Stimulated activated CD4-positive, alpha-beta T cell treated with anti-CD3 and anti-CD28 coated beads, TNF-alpha, amount 100 ng/mL, for 4 hours (primary cell): ENCODE results near the gene LRRC74A.
"Not testable (repeated sequence)": the region's sequence is repeated elsewhere in the genome, so short reads cannot be mapped to it uniquely, and the experiment has no call there.

Experiments
- DNase-seq, 3 experiments: peaks; one replicate each; pipeline ENCODE4 v3.0.0-alpha.2; 2020; ENCODE audit warnings: low read depth in 3 of 3

Gene LRRC74A

DNA sequence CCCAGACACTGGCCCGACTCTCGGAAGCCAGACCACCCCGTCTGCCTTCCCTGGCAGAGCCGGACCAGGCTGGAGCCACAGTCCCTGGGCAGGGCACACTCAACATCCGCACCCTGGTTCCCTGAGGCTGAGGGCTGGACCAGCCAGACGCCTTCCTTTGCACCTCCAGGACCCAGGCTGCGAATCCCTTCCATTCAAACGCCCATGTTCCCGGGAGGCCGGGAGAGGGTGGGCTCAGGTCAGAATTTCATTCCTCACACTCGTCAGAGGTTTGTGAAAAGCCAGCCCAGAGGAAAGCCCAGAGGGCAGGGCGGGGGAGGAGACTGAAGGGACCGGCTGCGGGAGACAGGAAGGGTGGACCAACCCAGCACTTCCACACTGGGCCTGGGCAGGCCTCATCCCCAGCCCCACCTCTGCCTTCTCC lies 58.7 kb downstream of the LRRC74A start:
- DNase-seq = no peak

DNA sequence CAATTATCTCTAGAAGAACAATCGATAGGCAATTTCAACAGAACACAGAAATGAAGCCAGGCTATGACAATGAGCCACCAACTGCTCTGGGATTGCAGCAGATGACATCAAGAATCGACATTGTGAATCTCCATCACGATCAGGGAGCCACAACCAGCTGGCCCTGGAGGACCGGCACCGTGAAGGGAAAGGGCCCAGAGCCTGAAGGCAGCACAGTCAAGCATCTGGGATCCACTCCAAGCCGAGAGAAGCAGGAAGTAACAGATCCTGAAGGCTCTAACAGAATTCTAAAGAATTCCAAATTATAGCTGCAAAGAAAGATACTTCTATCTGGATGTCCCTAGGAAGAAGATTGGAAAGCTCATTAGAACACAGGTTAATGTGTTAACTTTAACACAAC lies 61.0 kb downstream of the LRRC74A start:
- DNase-seq = no peak

DNA sequence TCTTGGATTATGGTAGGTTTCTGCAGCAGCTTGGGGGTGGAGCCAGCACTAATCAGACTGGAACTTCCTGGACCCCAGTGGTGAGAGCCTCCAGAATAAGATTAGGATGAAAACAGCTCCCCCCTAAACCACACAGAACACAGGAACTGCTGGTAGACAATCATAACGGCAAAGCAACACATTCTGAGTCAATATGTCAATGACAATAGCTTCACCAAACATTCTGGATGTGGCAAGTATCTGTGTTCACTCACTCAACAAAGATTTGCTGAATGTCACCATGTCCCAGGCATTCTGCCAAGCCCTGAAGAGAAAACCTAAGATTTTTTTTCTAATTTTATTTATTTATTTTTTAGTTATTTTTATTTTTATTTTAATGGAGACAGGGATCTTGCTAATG lies 65.2 kb downstream of the LRRC74A start:
- no peak for DNase-seq

DNA sequence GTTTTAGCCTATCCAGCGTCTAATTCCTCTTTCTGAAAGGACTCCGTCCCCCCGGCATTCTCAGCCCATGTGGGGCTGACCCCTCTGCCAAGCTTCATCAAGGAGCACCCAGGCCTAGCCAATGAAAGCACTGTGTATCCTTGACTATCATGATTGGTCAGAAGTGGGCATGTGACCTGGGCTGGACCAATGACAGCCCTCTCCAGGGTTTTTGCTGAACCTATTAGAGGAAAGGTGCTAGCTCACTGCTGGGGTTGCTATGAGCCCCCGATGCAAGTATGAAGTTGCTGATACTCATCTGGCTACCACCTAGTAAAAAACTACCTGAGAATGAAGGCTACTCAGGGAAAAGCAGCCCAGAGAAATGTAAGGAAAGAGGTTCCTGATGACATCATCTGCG lies 68.1 kb downstream of the LRRC74A start:
- no peak for DNase-seq

DNA sequence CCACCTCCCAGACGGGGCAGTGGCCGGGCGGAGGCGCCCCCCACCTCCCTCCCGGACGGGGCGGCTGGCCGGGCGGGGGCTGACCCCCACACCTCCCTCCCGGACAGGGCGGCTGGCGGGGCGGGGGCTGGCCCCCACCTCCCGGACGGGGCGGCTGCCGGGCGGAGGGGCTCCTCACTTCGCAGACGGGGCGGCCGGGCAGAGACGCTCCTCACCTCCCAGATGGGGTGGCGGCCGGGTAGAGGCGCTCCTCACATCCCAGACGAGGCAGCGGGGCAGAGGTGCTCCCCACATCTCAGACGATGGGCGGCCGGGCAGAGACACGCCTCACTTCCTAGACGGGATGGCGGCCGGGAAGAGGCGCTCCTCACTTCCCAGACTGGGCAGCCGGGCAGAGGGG lies 71.8 kb downstream of the LRRC74A start:
- DNase-seq = not testable (repeated sequence)

DNA sequence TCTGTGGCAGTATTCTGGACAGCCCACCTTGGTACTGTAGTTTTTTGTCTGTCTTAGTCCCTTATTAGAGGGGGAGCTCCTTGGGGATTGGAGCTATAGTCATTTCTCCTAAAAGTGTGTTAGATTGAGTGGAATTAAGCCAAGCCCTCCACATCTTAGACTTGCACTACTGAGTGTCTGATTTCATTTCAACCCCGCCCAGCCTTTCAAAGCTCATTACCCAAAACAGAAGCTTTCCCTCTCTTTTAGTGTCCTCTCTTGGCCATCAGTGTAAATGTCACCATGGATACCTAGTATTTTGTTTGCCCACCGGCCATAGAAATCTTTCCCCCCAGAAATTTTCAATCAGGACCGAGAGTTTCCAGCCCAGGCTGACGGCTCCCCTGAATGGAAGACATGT lies 74.5 kb downstream of the LRRC74A start:
- no peak for DNase-seq

DNA sequence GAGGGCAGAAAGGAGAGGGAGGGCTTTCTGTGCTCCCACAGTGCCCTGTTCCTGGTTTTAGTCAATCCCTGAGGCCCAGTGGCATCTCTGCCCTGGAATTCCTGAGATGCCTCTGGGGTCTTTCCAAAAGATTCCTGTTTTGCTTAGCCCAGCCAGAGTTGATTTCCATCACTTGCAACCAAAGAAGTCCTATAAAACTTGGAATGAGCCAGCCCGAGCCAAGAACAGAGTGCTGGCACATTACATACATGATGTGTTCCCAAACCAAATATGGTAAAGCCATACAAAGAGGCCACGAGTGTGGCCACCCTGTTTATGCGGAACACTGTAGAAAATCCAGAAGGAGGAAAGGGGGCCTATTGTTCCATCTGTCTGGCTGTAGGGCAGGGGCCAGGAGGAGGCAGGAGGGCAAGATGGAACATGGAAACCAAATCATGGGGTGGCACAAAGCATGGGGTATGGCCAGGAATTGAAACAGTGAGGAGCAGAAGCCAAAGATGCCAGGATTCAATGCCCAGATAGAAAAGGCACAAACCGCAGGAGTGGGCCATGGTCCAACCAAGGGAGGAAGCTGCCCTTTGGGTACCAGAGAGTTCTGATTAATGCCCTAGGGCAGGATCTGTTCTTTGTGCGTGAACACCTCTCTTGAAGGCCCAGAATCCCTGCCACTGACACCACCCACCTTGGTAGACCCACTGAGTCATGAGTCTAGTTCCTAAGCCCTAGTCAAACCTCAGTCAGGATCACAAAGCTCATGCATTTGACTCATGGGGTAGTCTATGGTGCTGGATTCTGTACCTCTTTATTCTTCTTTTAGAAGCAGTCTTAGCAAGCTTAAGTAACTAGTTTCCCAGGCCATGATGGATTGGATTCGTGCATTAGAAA lies 75.2 kb downstream of the LRRC74A start:
- no peak for DNase-seq

- no peak for DNase-seq
Observed at GRCh38 chr14:76902591-76902990, 76.4 kb downstream of the LRRC74A start.

GRCh38 chr14:76904100-76904739 lies 78.0 kb downstream of the LRRC74A start:
- DNase-seq = no peak

DNA sequence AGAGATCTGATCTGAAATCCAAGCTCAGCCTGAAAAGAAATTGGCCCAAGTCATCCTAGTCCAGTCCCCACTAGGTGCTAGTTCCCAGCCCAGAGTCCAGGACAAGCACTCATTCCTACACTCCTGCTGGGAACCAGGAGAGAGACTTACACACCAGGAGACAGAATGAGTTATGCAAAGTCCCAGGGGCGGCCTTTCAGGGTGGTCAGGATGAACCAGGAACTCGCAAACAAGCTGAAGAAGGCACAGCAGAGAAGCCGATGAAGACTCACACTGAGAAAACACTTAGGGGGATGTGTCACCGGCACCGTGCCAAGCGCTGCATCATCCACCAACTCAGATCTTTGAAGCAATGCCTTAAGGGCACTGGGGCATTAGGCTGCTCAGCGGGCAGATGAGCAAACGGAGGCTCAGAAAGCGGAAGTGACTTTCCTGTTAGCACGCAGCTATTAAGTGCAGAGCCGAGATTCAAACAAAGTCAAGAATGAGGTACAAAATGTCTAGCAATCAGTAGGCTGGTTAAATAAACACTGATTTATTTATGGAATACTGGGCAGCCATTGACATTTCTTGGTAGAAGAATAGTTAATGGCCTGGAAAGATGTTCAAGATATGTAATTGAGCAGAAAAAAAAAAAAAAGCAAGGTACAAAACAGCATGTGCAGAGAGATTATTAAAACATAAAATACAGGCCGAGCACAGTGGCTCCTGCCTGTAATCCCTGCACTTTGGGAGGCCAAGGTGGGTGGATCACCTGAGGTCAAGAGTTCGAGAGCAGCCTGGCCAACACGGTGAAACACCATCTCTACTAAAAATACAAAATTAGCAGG lies 78.7 kb downstream of the LRRC74A start:
- peak; percentile 54 to 72 (median 64) for DNase-seq

- DNase-seq = no peak
Observed at GRCh38 chr14:76908834-76909233, 82.6 kb downstream of the LRRC74A start.

DNA sequence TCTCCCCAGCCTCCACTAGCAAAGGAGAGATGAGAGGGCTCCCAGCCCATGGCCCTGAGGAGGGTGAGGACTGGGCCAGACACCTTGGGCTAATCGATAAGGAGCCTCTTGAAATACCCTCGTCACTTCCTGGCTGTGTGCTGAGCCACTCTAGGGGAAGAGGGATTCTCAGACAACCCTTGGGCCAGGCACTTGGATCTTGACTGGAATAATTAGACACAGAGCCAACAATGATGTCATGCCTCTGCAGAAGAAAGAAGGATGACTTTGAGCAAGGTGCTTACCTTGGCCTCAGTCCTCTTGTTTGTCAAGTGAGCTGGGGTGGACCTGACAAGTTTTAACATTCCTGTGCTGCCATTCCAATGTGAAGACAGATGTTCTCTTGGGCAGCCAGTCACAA lies 83.1 kb downstream of the LRRC74A start:
- DNase-seq = no peak

DNA sequence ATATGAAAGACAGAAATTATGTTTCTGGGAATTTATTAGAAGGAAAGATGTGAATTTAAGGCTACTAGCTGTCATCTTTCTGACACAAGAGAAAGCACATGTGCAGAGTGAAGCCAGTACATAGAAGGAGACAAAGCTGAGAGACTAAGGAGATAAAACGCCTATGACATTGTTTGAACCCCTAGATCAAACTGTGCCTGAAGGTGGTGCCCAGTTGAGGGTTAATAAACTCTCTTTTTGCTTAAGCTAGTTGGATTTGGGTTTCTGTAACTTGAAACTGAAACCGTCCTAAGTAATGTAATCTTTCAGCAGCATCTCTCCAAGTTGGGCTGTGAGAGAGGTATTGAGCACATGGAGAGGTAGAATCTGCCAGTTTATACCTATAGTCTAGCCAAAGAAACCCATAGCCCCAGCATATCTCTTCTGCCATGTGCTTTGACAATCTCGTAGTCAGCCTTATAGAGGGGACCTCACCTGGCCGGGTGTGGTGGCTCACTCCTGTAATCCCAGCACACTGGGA lies 84.2 kb downstream of the LRRC74A start:
- no peak for DNase-seq

GRCh38 chr14:76911473-76911872 lies 85.3 kb downstream of the LRRC74A start:
- DNase-seq = no peak

DNA sequence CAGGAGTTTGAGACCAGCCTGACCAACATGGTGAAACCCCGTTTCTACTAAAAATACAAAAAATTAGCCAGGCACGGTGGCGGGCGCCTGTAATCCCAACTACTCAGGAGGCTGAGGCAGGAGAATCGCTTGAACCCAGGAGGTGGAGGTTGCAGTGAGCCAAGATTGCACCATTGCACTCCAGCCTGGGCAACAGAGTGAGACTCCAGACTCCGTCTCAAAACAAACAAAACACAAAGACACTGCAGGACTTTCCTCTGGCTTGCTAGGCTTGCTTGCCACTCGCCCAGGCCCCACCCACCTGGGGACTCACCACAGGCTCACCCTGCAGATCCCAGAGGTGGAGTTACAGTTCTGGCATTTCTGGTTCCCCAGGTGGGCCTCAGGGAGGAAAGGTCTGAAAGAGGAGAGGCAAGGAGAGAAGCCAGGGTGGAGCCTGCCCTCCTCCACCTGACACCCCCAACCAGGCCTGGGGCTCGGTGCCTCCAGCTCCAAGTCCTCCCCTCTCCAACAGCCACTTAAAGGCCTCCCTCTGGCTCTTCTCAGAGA lies 88.4 kb downstream of the LRRC74A start:
- DNase-seq = not testable (repeated sequence)

- DNase-seq = no peak
Observed at GRCh38 chr14:76916040-76916715, 90.0 kb downstream of the LRRC74A start.

GRCh38 chr14:76917158-76917596 lies 91.0 kb downstream of the LRRC74A start:
- no peak for DNase-seq

DNA sequence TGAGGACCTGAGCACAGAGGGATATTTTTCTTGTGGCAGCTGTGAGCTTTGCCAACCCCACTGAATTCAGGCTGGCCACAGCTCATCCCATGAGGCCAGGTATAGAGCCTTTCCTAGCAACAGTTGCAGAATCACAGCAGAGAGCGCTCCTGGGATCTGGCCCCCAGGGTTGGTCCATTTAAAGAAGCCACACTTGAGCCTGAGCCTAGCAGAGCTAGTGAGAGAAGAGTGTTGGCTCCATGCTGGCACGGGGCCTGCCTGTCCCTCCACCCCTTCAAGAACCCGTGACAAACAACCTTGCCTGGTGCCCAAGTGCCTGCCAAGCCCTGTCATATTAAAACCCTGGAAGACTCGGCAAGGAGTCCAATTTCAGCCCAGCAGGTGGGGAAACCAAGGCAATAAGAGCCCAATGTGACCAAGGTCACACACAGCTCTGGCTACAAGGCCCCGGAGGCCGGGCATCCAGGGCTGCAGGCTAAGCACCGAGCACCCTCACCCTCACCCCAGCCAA lies 91.6 kb downstream of the LRRC74A start:
- DNase-seq = no peak

- DNase-seq = no peak
Observed at GRCh38 chr14:76918256-76918781, 92.1 kb downstream of the LRRC74A start.

DNA sequence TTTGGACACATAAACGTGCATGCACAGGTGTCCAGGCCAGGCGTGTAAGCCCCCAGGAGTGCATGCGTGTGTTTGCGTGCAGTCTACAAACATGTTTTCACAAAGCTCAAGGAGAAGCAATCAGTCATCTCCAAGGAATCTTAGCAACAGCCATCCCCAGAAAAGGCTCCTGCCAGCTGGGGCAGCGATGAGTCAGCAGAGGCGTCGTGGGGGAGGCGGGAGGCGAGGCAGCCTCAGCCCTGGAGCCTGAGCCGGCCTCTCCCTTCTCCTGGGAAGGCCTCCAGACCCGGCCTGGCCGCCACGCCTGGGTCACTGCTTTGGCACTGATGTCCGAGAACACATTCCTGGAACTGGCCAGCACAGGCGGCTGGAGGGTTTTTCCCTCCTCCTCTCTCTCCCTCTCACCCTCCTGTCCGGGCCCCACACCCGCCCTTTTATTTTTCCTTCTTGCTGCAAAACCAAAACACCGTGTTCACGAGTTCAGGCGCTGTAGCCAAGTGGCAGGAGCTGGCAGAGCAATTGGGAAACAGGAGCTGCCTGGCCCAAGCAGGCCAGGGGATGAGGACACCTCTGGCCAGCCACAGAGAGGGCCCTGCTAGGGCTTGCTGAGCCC lies 92.7 kb downstream of the LRRC74A start:
- no peak for DNase-seq
